ENCODE data around the gene CIAPIN1. TPM values are rescaled to one million over a fixed set of nuclear protein-coding genes. Genes with fewer than 3 reads are reported as not detected.

CIAPIN1 gene
- total RNA-seq, 1 experiment from 2014 or later, result 82.8 TPM

DNA sequence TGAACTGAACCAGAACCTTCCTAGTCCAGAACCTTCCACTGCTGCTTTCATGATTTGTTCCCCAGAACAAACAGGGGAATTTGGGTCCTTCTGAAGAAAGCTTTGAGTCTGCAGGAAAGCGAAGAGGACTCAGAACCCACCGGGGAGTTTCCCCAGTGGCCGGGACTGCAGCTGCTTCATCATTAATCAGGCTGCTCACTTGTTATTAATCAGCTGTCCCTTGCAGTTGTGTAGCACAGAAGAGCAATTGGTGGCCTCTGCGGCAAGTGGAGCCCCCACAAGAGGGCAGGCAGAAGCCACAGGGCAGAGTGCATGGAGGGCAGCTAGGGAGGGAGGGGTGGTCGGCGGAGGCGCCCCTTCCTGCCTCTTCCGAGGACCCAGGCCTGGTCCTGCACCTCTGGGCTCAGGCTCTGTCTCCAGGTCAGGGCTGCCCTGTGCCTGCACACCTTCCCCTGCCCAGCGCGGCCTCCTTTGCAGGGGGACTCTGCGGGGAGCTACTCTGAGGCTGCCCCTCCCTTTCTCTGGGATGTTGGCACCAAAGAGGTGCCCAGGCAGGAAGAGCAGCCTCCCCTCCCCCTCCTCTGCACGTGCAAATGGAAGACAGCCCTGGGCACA is 35.7 kb downstream of the CIAPIN1 start:
- Histone ChIP-seq H2AFZ (ENCODE audit: low read length) (no peak overlapping the region), H4K20me1 (ENCODE audit: control insufficient read depth, insufficient read depth, insufficient read length) (no peaks in the 10 kb centered on the region), H3K79me2 (ENCODE audit: insufficient read depth, low read length) (no peaks in the 10 kb centered on the region), H3T11ph (ENCODE audit: low read length) (no peak overlapping the region), H2BK120ac (ENCODE audit: low read depth, low read length, poor library complexity, severe bottlenecking) (no peak overlapping the region), H2BK12ac (ENCODE audit: insufficient read length, low read depth, low read length) (no peak overlapping the region), H3K9ac (ENCODE audit: extremely low read depth, insufficient read length, low read length) (no peak overlapping the region), H3K56ac (ENCODE audit: insufficient read length, low read depth, low read length) (no peak overlapping the region), H3K14ac (ENCODE audit: insufficient read depth, low read length) (no peak overlapping the region; the same call in 1 of the 2 replicates), H3K4me1 (ENCODE audit: insufficient read depth, low read length) (no peaks in the 10 kb centered on the region), H3K4ac (ENCODE audit: low read depth, low read length) (no peak overlapping the region), H3K27me3 (ENCODE audit: insufficient read depth, low read length) (no peaks in the 10 kb centered on the region), H2BK5ac (ENCODE audit: insufficient read length, low read length) (no peak overlapping the region), H3K9me3 (ENCODE audit: control insufficient read depth, low read depth, low read length) (no peaks in the 10 kb centered on the region), H3K27ac (ENCODE audit: insufficient read length, low read depth, low read length) (no peak overlapping the region), H3K4me2 (ENCODE audit: insufficient read depth, insufficient read length, low read length) (no peak overlapping the region), H2BK15ac (ENCODE audit: low read depth, low read length) (no peak overlapping the region), H4K91ac (ENCODE audit: insufficient read length, low read depth, low read length) (no peak overlapping the region), H3K79me1 (ENCODE audit: insufficient read depth, low read depth, low read length, poor library complexity, severe bottlenecking) (no peaks in the 10 kb centered on the region), H2BK20ac (ENCODE audit: low read depth, low read length, poor library complexity, severe bottlenecking) (no peak overlapping the region), H3K23me2 (ENCODE audit: insufficient read length, low read depth, low read length, poor library complexity, severe bottlenecking) (peaks cover under 1% of the 10 kb centered on the region), H4K5ac (ENCODE audit: insufficient read length, low read depth, low read length) (no peak overlapping the region), H3K23ac (ENCODE audit: insufficient read length, low read depth, low read length) (no peak overlapping the region), H4K8ac (replicated peaks; ENCODE audit: insufficient read length, low read depth, low read length) (no peak overlapping the region), H3K18ac (ENCODE audit: insufficient read length, low read depth, low read length) (no peak overlapping the region), H2AK5ac (ENCODE audit: insufficient read length, low read length) (no peak overlapping the region)
- Mint-ChIP-seq H3K4me3 (no peak overlapping the region), H3K27ac (no peak overlapping the region), H3K9me3 (no peaks in the 10 kb centered on the region), H3K4me1 (peaks cover 2 to 8% of the 10 kb centered on the region in 2 experiments; a peak in 2 of 4 replicates), H3K27me3 (ENCODE audit: low read depth) (peaks cover 1% of the 10 kb centered on the region), H3K36me3 (ENCODE audit: insufficient read depth in 1 of 3, low read depth in 3 of 3) (no peaks in the 10 kb centered on the region)
- WGBS (ENCODE audit: extremely low coverage, insufficient read length, low lambda C conversion rate), result no CpG with 5 or more reads among the region's 12 CpGs
- DNase-seq, result no peak
- TF ChIP-seq, protein P1, sequence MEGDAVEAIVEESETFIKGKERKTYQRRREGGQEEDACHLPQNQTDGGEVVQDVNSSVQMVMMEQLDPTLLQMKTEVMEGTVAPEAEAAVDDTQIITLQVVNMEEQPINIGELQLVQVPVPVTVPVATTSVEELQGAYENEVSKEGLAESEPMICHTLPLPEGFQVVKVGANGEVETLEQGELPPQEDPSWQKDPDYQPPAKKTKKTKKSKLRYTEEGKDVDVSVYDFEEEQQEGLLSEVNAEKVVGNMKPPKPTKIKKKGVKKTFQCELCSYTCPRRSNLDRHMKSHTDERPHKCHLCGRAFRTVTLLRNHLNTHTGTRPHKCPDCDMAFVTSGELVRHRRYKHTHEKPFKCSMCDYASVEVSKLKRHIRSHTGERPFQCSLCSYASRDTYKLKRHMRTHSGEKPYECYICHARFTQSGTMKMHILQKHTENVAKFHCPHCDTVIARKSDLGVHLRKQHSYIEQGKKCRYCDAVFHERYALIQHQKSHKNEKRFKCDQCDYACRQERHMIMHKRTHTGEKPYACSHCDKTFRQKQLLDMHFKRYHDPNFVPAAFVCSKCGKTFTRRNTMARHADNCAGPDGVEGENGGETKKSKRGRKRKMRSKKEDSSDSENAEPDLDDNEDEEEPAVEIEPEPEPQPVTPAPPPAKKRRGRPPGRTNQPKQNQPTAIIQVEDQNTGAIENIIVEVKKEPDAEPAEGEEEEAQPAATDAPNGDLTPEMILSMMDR (conservative IDR thresholded peaks at IDR 0.05), result no peak

All from H9 (cell line).